ENCODE data around the gene TBL1Y. TPM values are rescaled to one million over a fixed set of nuclear protein-coding genes. Genes with fewer than 3 reads are reported as not detected.
"Not testable (repeated sequence)": the region's sequence is repeated elsewhere in the genome, so short reads cannot be mapped to it uniquely, and the experiment has no call there.

The TBL1Y gene
- polyA plus RNA-seq, 1 donor = not detected

DNA sequence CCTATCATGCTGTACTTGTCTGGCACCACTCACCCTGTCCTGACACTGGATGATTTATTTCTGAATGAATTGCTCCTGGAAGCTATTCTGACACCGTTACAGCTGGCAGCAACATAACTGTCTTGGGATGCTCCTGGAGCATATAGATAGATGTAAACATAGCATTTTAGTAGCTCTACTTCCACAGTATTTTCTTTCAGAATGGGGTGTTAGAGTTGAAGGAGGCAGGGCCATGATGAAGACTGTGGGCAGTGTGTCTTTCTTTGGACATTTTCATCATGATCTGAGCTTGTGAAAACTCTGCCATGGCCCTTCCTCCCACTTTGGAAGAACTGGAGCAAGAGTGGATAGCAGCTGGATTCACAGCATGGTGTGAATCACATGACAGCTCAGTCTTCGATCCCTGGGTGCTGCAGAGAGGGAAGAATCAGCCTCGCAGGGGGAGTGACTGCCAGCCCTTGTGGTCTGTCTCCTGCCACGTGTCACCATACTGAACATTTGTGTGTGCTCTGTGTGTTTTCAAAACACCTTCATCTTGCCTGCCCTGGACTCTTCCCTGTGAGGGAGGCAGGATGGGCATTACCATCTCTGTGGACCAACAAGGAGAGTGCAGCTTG is 61.9 kb downstream of the TBL1Y start:
- DNase-seq (ENCODE audit: low read depth) = no peak

DNA sequence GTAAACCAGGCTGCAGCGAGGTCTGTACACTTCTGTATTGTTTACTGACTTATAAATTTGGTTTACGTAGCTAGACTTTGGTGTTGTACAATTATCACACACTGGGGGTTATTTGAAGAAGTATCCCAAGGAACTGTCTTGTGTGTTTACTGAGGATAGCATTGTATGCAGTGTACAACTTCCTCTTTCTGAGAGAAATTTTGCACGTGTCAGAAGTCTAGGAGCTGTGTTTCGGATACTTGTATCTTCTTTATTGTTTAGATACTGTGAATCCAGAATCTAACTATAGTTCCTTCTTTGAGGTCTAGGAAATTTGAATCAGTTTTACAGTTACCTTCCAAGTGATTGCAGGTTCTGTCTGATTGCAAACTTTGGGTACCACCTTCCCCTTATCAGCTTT is 64.5 kb downstream of the TBL1Y start:
- DNase-seq (ENCODE audit: low read depth) = no peak

DNA sequence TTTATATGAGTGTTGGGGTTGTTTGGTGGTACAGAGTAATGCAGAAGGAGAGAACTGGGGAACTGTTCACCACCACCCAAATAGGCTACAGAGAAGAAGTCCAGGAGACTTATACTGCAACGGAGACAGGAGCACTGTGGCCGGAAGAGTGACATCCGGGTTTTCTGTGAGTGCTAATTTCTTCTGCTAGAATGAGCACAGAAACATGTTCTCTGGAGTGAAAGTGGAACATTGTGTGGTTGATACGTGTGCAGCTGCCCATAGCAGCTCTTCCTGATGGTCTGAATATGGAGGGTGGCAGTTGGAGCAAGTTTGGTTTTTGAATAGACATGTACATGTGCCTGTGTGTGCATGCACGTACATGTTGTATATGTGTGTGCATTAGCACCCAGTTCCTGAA is 67.3 kb downstream of the TBL1Y start:
- no peak for DNase-seq (ENCODE audit: low read depth)

DNA sequence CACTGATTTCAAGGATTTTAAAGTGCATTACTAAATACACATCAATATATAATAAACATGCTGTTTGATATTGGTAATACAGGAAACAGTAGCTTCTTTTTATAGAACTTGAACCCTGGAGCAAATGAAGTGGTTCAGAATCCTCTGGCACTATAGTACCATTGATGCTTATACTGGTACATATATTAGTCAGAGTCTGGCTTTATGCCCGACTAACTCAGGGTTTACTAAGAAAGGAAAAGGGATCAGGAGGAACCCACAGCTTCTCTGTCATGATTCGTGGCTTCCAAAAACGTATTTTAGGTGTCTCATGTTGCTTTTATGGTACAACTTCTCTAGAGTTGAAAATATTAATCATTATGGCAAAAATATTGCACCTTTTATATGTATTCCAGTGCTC is 72.7 kb downstream of the TBL1Y start:
- no peak for DNase-seq (ENCODE audit: low read depth)

DNA sequence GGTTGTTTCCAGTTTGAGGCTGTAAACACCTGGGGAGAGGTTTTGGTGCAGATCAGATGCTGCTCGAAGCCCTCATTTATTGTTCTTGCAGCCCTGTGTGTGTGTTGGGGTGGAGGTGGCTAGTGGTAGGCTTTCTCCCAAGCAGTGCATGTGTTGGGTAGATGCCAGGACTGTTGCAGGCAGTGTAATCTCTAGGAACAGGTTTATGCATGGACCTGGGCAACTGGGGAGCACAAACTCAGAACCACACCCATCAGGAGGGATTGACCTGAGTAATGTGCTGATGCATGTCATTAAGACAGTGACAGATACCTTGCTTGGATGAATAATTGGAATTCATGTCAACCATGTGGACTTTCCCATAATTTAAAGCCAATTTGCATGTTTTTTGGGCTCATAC is 77.3 kb downstream of the TBL1Y start:
- DNase-seq (ENCODE audit: low read depth) = no peak

DNA sequence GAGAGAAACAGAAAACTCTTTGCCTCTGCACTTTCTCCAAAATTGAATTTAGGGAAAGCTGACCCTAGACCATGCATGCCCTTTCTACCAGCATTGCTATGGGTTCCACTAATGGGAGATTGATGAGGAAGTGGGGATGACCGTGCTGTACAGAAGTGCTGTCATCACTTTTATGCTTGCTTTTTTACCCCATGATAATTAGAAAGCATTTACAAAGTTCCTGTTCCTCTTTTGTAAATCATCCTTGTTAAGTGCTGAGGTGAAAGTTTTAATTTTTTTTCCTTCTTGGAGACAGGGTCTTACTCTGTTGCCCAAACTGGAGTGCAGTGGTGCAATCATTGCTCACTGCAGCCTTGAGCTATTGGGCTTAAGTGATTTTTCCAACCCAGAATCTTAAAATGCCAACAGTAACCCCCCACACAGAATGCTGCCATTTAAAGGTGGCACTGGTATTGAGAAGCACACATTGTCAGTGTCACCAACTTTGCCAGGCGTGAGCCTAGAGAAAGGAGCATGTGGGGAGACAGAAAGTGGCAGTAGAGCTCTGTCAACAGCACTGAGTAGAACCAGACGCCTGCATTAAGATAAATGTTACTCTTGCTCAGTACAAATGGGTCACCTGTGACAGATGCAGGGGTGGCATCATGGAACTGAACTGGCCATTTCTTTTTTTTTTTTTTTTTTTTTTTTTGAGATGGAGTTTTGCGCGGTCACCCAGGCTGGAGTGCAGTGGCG is 79.6 kb downstream of the TBL1Y start:
- no peak for DNase-seq (ENCODE audit: low read depth)

DNA sequence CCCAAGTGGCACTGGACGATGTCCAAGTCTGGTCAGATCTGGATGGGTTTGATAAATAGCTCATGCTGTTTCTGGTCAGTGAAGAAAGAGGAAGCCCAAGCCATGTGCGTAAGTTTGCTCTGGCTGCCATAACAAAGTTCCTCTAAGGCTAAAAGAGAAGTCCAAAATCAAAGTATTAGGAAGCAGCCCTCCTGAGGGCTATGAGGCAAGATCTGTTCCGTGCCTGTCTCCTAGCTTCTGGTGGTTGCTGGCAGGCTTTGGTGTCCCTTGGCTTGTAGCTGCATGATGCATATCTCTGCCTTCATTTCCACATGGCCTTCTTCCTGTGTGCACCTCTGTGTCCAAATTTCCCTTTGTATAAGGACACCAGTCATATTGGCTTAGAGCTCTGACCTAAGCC is 81.5 kb downstream of the TBL1Y start:
- no peak for DNase-seq (ENCODE audit: low read depth)

DNA sequence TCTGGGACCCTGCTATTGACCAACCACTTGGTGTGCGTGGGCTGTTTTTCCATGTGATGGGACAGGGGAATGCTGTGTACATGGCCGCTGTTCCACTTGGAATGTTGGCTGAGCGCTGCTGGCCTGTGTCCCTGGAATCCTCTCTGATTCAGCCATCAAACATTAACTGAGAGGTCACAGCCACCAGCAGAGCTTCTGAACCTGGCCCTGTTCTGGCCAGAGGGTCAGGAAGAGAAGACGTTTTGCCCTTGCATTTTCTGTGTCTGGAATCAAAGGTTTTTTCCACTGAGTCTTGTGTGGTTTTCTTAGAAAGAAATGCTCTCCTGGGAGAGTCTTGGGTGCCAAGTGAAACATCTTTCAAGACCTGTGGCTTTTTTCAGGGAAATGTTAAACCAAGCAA is 85.5 kb downstream of the TBL1Y start:
- no peak for DNase-seq (ENCODE audit: low read depth)

DNA sequence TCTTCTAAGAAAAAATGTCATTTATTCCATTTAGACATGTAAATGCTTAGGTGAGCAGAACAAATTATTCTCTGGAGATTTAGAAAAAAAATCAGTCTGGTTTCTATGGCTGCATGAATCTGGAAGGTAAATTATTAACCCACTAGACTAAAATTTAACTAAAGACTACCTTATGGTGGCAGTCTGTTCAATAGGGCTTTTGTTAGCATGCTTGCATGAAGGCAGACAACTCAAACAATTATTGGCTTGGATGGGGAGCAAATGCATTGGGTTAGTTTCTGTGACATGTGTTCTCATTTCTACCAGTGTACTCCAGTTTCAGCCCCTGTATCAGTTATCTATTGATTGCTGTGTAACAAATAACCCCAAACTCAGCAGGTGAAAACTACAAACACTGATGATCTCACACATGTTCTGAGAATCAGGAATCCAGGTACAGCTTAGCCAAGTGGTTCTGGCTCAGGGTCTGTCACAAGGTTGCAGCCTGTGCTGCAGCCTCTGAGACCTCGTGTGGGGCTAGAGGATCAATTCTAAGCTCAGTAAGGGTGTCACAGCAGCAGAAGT is 87.1 kb downstream of the TBL1Y start:
- no peak for DNase-seq (ENCODE audit: low read depth)

DNA sequence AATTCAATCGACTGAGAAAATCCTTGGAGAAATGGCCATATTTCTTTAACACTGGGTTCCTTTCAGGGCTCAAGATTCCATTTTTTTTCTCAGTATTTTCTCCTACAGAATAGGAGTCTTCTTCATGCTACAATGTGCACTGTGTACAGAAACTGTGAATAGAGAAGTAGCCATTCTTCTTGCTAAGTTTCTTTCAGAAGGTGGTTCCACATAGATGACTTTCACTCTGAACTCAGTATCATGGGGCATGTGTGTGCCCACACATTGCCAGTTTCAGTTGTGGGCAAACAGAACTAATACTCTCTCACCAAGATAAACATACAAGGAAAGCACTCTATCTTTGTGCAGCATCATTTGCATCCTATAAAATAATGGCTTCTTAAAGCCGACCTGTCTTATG is 89.4 kb downstream of the TBL1Y start:
- no peak for DNase-seq (ENCODE audit: low read depth)

DNA sequence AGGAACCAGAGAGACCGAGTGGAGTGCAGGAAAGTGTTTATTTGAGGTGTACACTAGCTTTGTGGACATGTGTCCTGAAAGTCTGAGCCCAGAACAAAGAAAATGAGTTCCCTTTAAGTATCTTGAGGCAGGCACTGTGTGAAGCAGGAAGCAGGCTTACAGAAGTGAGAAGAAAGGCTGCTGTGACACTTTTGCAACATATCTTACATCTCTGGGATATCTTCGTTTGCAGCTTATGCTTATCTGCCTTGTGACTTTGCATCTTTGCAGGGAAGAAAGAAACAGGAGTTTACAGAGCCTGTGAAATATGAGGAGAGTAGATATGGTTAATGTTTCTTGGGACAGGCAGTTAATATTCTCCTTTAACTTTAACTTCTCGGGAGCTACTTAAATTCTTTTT is 92.1 kb downstream of the TBL1Y start:
- DNase-seq (ENCODE audit: low read depth) = no peak

DNA sequence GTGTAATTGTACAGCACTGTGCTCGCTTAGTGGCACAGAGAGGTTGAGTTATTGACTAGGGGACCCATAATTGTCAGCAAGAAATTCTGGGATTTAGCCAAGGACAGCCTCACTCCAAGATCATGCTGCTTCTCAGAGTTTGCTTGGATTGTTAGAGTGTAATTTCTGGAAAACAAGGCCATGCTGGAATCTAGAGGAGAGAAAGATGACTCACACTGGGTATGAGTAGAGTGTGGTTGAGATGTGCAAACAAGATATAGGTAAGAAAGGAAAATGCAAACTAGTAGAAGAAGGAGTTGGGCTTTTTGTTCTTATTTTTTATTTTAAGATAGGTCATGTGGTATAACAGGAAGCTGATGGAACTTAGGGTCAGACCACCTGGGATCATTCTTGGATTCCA is 97.4 kb downstream of the TBL1Y start:
- no peak for DNase-seq (ENCODE audit: low read depth)

DNA sequence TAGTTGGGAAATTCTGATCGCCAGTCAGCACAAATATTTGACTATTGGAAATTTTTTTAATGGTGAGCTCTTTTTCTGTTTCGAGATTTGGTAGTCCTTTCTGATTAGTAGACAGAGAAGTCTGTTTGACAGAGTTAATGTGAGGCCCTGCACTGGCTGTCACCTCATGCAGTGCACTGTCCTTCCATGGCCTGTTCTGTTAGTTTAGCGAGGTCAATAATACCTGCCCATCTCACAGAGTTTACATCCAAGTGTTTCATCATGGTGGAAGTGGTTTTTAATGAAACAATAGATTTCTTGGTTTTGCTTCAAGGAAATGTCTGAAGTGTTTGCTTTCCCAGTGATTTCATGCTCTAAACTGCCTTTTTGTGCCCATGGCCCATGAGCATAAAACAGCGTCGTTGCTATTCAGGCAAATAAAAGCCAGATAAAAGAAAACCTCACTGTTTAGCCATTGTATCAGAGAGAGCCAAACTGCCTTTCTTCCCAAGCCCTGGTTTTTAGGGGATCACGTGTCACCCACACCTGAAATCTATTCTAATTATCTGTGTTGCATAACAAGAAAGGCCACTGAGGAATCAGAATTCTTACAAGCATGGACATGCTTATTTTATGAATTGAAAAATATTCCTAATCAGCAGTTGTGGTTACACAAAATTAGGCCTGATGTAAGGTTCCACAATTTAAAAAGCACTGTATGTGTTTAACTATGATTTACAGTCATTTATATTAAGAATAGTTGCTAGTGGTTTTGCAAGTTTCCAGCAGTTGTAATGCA is 98.3 kb downstream of the TBL1Y start:
- DNase-seq (ENCODE audit: low read depth) = no peak

DNA sequence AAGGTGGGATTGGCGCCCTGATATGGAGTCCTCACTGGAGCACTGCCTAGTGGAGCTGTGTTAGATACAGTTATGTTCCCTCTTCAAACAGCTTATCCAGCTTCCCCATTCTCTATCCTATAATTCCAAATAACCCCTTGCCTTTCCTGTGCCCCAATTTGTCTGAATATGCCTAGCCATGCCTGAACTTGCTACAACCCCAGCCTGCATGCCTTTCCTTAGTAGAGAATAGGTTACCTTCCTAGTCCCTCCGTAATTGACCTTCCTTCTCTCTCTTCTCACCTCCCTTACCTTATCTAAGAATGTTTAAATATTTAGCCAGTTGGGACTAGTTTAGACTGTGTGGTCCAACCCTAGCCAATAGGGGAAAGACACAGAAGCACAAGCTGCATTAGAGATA is 102.6 kb downstream of the TBL1Y start:
- no peak for DNase-seq (ENCODE audit: low read depth)

DNA sequence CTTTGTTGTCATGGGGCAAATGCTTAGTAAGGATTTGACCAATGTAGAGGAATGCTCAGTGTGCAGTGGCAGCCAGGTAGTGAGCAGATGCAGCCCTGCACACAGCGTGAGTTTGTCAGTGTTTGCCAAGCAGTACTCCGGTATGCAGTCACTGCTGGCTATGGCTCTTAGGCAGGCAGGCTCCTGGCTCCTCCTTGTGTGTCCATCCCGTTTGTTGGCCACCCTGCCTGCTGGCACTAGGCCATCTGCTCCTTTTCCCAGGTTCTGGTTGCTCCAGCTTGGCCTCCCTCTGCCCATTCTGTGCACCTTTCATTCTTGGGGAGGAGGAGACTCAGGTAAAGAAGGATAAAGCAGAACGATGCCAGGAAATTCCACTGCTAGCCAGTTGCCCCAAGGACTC is 106.0 kb downstream of the TBL1Y start:
- no peak for DNase-seq (ENCODE audit: low read depth)

DNA sequence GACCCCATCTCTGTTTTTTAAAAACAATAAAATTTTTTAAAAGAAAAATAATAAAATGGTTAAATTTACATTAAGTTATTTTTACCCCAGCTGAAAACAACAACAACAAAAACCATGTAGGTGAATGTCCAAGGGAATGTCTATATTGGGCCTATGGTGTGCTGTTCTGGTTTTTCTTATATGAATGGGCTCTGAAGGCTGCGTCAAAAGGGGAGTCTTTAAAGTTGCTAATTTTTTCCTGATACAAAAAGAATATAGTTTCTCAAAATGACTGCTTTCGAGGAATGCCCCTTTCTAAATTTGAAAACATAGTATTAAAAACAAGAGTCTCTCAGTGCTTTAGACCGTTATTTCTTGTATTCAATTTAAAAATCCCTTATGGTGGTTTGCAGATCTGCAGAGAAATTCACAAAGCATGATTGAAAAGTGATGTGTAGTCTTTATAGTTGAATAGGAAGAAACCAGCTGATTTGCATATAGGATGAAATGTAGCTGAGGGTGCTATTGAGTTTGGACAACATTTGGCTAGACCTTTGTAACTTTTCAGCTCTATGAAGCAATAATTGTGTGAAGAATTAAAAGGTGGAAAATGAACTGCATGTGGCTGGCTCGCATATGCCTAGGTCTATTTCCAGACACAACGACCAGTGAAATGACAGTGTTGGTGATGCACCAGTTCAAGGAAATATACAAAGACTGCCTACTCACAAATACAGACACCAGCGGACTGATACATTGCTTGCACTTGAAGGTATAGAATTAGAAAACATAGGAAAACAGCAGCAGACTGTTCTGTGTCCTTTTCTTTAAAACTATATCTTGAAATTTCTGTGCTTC is 107.0 kb downstream of the TBL1Y start:
- DNase-seq (ENCODE audit: low read depth) = no peak

DNA sequence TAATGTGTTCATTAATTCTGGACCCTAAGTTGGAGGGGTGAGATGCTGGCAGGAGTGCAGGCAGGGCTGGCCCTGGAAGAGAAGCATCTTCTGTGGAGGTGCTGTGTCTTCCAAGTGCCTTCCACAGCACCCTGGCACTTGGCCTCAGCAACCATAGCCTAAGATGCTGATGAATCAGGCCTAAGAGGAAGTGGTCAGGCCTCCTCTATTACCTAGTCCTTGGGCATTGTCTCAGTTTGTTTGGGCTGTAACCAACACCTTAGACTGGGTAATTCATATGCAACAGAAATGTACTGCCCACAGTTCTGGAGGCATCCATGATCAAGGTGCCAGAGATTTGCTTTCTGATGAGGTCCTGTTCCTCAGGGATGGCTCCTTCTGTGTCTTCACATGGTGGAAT is 128.5 kb downstream of the TBL1Y start:
- DNase-seq (ENCODE audit: low read depth) = no peak

DNA sequence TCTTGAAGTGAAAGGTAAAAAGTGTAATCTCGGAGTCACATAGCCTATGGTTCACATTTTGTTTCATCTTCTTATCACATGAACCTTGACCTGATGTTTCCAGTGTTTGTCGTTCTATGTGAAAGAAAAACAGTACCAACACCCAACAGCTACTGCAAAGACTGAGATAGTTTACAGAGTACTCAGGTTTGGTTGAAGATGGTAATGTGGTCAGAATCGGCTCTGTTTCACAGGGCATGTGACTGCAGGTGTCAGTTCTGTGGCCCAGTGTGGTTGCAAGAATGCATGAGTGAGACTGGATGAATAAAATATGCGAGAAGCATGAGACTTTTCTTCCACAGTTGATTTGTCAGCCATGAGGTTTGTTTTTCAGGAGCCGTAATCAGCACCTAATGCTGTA is 130.2 kb downstream of the TBL1Y start:
- DNase-seq (ENCODE audit: low read depth) = no peak

DNA sequence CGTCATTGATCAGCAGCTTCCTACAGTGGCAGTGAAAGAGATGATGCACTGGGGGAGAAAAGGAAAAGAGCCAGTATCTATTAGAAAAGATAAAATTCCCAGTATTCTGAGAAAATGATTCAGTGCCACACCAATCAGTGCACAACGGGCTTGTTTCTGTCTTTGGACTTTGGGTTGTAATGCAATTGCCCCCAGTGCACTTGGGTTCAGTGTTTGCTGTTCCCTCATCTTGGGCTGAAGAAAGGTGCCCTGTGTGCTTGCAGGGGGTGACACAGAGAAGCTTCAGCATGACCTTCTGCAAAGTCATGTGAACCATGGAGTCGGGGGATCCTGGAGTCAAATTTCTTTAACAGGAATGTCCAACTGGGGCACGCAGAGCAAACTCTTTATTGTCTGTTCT is 131.5 kb downstream of the TBL1Y start:
- no peak for DNase-seq (ENCODE audit: low read depth)

DNA sequence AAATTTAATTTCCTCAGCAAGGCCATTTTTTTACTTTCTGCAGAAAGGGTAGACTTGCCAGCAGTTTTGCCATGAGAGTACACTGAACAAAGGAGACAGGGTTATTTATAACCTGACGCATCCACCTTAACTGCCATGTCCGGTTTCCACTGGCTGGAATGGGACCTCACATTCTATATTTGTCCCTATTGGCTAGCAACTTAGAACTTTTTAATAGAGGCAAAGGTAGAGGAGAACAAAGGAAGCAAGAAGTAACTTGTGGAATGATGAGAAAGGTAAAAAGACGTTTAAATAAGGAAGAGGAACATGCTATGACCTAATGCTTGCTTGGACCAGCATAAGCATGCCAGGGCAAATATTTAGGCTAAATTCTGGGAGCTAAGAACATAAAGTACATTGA is 142.0 kb downstream of the TBL1Y start:
- DNase-seq (ENCODE audit: low read depth) = not testable (repeated sequence)

DNA sequence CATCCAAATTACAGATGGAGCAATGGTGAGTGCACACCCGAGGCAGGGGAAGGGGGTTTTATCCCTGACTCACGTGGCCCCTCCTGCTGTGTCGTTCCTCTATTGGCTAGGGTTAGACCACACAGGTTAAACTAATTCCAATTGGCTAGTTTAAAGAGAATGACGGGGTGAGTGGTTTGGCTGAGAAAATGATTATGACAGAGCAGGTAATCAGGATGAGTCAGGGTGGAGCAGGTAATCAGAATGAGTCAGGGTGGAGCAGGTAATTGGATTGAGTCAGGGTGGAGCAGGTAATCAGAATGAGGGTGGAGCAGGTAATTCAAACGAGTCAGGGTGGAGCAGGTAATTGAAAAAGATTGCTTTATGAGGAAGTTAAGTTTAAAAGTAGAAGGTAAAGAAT is 146.4 kb downstream of the TBL1Y start:
- no peak for DNase-seq (ENCODE audit: low read depth)

DNA sequence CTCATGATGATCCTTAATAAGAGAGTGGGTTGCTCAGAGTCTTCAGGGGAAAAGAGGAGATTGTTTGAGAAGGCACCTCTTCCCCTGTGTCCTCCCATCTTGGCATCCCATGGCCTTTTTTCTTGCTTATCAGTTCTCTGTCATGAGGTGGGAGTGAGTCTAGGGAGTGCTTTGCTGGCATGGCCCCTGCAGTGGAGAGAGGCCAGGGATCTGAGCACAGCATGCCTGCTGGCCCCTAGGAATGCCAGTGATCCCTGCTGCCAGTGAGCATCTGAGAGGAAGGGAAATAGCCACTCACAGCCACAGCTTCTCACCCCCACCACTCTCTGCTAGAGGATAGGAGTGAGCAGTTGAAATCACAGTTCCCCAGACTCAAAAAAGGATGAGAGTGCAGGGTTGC is 168.2 kb downstream of the TBL1Y start:
- DNase-seq (ENCODE audit: low read depth) = no peak
